PC-9 (cell line): ENCODE measurements around the gene NR2F1-AS1. TPM values are rescaled to one million over a fixed set of nuclear protein-coding genes. Genes with fewer than 3 reads are reported as not detected.

ENCODE experiments used
- BruUV-seq: library from RNA; stranded (reverse); fragments of 400-500 nt; replicated peaks from 2 replicates; lab custom pipeline; 2021; lab: Mats Ljungman, UMichigan
- CTCF ChIA-PET: fragments of 300-600 bp; sonication (Branson Sonifier 250); formaldehyde crosslinking; loops from one replicate; lab custom pipeline; 2022; ENCODE audit warnings: antibody characterized with exemption; lab: Charles Lee
- POLR2A ChIA-PET: fragments of 300-600 bp; sonication (Branson Sonifier 250); formaldehyde crosslinking; loops from one replicate; lab custom pipeline; 2022; ENCODE audit warnings: antibody characterized with exemption; ENCODE audit not compliant: unreplicated experiment; lab: Charles Lee
- DNase-seq, 2 experiments: peaks; one replicate each; pipeline versions ENCODE4 v3.0.0 to v3.0.0-alpha.2; 2015 to 2022; ENCODE audit warnings: mixed read lengths in 1 of 2
- H2AFZ ChIP-seq: fragments of 200-600 bp; sonication (generic); 2 replicates; pipeline ENCODE4 v1.8.1; 2017; ENCODE audit warnings: antibody characterized with exemption
- H3F3A ChIP-seq: fragments of 200-600 bp; sonication (generic); 2 replicates; pipeline ENCODE4 v1.8.1; 2017; ENCODE audit warnings: antibody characterized with exemption, mild to moderate bottlenecking, low read depth; ENCODE audit not compliant: insufficient read depth
- H3K27ac ChIP-seq: fragments of 200-600 bp; sonication (generic); 2 replicates; pipeline ENCODE4 v1.6.1; 2016; ENCODE audit warnings: mixed run types
- H3K27me3 ChIP-seq: fragments of 200-600 bp; sonication (generic); 2 replicates; pipeline ENCODE4 v1.6.1; 2016; ENCODE audit warnings: low read depth, mixed run types; ENCODE audit not compliant: insufficient read depth
- H3K36me3 ChIP-seq: fragments of 200-600 bp; sonication (generic); 2 replicates; pipeline ENCODE4 v1.6.1; 2016; ENCODE audit warnings: low read depth, mixed run types
- H3K4me1 ChIP-seq: fragments of 200-600 bp; sonication (generic); replicated peaks from 2 replicates; pipeline ENCODE4 v1.6.1; 2016; ENCODE audit warnings: mixed run types; ENCODE audit not compliant: insufficient read depth
- H3K4me2 ChIP-seq: fragments of 200-600 bp; sonication (generic); 2 replicates; pipeline ENCODE4 v1.6.1; 2017; ENCODE audit warnings: mixed run types
- H3K4me3 ChIP-seq: fragments of 200-600 bp; sonication (generic); 2 replicates; pipeline ENCODE4 v1.6.1; 2016; ENCODE audit warnings: mixed run types
- H3K79me2 ChIP-seq: fragments of 200-600 bp; sonication (generic); 2 replicates; pipeline ENCODE4 v1.6.1; 2017; ENCODE audit warnings: low read depth, mixed run types
- H3K9me2 ChIP-seq: fragments of 200-600 bp; sonication (generic); 2 replicates; pipeline ENCODE4 v1.8.1; 2017; ENCODE audit warnings: mild to moderate bottlenecking; ENCODE audit not compliant: insufficient read depth
- H3K9me3 ChIP-seq: fragments of 200-600 bp; sonication (generic); 2 replicates; pipeline ENCODE4 v1.8.1; 2016; ENCODE audit warnings: low read depth; ENCODE audit not compliant: insufficient read depth
- H4K20me1 ChIP-seq: fragments of 200-600 bp; sonication (generic); 2 replicates; pipeline ENCODE4 v1.8.1; 2017; ENCODE audit not compliant: insufficient read depth
- CTCF ChIP-seq: fragments of 200-600 bp; sonication (generic); conservative IDR thresholded peaks from 2 replicates; pipeline ENCODE4 v1.6.1; 2017; ENCODE audit warnings: mixed run types, antibody characterized with exemption, mild to moderate bottlenecking, moderate library complexity
- EZH2 ChIP-seq: fragments of 200-600 bp; sonication (generic); IDR thresholded peaks from 2 replicates; pipeline ENCODE4 v1.8.0; 2017; ENCODE audit warnings: antibody characterized with exemption, low read depth
- intact Hi-C: fragments of 100-400 bp; cut with micrococcal nuclease; formaldehyde crosslinking; loops from one replicate; pipeline ENCODE4 v1.10.0; 2022; ENCODE audit not compliant: unreplicated experiment
- total RNA-seq: library from RNA; stranded (reverse); gene quantifications from 2 replicates; pipeline ENCODE4 v1.2.3, GENCODE V29; 2021

NR2F1-AS1 gene
- total RNA-seq, 1 experiment from 2014 or later, result 6.0 TPM

GRCh38 chr5:93588352-93589151 is 7.5 kb upstream of the NR2F1-AS1 start:
- H3K79me2 ChIP-seq, result peaks cover 21% of the 10 kb centered on the region
- no peaks in the 10 kb centered on the region for H3K9me2 ChIP-seq
- DNase-seq, result no peak
- peaks cover 2% of the 10 kb centered on the region; the same call in 1 of the 2 replicates for H3F3A ChIP-seq
- no peaks in the 10 kb centered on the region for H4K20me1 ChIP-seq
- no peak overlapping the region for H3K4me2 ChIP-seq
- CTCF ChIA-PET, result interaction anchor here (0.7 kb wide), 1 partner anchor 151 kb away, joined by 3 read pairs; no protein-coding TSS in a partner anchor
- no peak for TF ChIP-seq EZH2
- TF ChIP-seq CTCF, result no peak
- intact Hi-C loops, result loop anchor here (10.0 kb wide), 5 partner anchors 234 to 1944 kb away; a partner anchor contains a TSS
- no peak overlapping the region for H3K27ac ChIP-seq
- peaks cover 11% of the 10 kb centered on the region for H3K4me1 ChIP-seq
- H2AFZ ChIP-seq, result no peak overlapping the region
- H3K36me3 ChIP-seq, result 0 out of 2 replicates have a peak, but pooled peaks cover 10% of the 10 kb centered on the region
- POLR2A ChIA-PET, result no interaction called here
- H3K9me3 ChIP-seq, result no peaks in the 10 kb centered on the region
- H3K4me3 ChIP-seq, result no peak overlapping the region
- no peaks in the 10 kb centered on the region for H3K27me3 ChIP-seq
- no TSS peak for BruUV-seq

GRCh38 chr5:93587597-93588351 is 6.8 kb upstream of the NR2F1-AS1 start:
- no peaks in the 10 kb centered on the region for H3K9me2 ChIP-seq
- H3F3A ChIP-seq, result peaks cover 8% of the 10 kb centered on the region; the same call in 1 of the 2 replicates
- no peak overlapping the region for H3K4me3 ChIP-seq
- no peak overlapping the region for H3K27ac ChIP-seq
- ChIA-PET POLR2A (interaction anchor here (0.7 kb wide), 1 partner anchor 9 kb away, joined by 21 read pairs; no protein-coding TSS in a partner anchor), CTCF (no interaction called here)
- H4K20me1 ChIP-seq, result no peaks in the 10 kb centered on the region
- H3K36me3 ChIP-seq, result 0 out of 2 replicates have a peak, but pooled peaks cover 10% of the 10 kb centered on the region
- peaks cover 11% of the 10 kb centered on the region for H3K4me1 ChIP-seq
- no peak overlapping the region for H2AFZ ChIP-seq
- no peaks in the 10 kb centered on the region for H3K9me3 ChIP-seq
- BruUV-seq, result no TSS peak
- H3K27me3 ChIP-seq, result no peaks in the 10 kb centered on the region
- DNase-seq, result no peak
- intact Hi-C loops, result loop anchor here (10.0 kb wide), 5 partner anchors 233 to 1943 kb away; a partner anchor contains a TSS
- peaks cover 27% of the 10 kb centered on the region for H3K79me2 ChIP-seq
- no peak overlapping the region for H3K4me2 ChIP-seq
- TF ChIP-seq EZH2 (no peak), CTCF (no peak)
